A673 (cell line): Measurements from ENCODE around the gene DUSP11.

Source experiments
- CTCF ChIP-seq: fragments of 300-800, 200-600 bp; sonication (generic); conservative IDR thresholded peaks from 2 replicates; pipeline ENCODE4 v1.5.1; 2017; ENCODE audit warnings: low read depth, mild to moderate bottlenecking, antibody characterized with exemption, low read length, moderate library complexity, mixed read lengths
- EZH2 ChIP-seq: fragments of 200-600 bp; sonication (generic); IDR thresholded peaks from 2 replicates; pipeline ENCODE4 v1.6.1; 2017; ENCODE audit warnings: borderline replicate concordance, low read depth, mild to moderate bottlenecking, mixed read lengths, antibody characterized with exemption, low read length; ENCODE audit not compliant: poor library complexity, severe bottlenecking

- TF ChIP-seq CTCF, result no peak
- no peak for TF ChIP-seq EZH2
These were observed 47.9 kb upstream of the DUSP11 start for GRCh38 chr2:73827660-73828388.
